ENCODE measurements around the gene ADARB2.
"Not testable (repeated sequence)": the region's sequence is repeated elsewhere in the genome, so short reads cannot be mapped to it uniquely, and the experiment has no call there.

ADARB2 gene

DNA sequence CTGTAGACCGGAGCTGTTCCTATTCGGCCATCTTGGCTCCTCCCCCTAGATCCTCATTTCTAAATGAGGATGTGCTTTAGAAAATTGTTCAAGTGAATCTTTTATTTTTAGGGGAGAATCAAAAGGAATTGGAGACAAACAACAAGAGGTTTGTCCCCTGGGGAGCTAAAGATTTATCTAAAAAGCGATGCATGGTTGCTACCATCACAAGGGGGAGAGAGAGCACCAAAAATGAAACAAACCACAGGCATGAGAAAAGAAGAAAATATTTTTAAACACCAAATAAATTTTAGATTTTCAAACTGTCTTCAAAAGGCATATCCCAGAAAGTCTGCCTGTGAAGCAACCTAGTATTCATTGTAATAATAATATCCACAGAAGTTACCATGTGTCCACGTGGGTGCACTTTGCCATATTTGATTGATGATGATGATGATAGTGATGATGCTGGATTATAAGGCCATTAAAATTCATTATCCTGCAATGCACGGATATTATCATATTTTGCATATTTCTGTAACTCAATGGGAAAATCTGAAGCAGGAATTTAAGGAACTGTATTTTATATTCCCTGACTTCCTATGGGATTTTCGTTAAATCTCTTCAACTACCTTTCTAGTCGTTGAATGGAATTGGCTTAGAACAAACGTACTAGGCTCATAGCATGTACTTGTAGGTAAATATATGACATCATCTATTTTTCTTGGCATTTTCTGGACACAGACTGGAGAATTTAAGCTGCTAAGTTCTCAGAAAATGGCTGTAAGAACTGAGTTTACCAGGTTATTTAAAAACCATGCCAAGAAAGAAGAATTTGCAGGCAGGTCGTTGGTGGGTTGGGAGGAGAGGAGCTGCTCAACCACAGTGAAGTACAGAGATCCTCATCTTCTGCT is 509.6 kb downstream of the ADARB2 start:
- DNase-seq (ENCODE audit: low read depth), result no peak

DNA sequence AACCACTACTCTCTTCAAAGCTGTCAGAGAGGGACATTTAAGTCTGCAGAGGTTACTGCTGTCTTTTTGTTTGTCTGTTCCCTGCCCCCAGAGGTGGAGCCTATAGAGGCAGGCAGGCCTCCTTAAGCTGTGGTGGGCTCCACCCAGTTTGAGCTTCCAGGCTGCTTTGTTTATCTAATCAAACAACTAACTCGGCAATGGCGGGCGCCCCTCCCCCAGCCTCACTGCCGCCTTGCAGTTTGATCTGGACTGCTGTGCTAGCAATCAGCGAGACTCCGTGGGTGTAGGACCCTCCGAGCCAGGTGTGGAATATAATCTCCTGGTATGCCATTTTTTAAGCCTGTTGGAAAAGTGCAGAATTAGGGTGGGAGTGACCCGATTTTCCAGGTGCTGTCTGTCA is 510.4 kb downstream of the ADARB2 start:
- DNase-seq (ENCODE audit: low read depth), result not testable (repeated sequence)

DNA sequence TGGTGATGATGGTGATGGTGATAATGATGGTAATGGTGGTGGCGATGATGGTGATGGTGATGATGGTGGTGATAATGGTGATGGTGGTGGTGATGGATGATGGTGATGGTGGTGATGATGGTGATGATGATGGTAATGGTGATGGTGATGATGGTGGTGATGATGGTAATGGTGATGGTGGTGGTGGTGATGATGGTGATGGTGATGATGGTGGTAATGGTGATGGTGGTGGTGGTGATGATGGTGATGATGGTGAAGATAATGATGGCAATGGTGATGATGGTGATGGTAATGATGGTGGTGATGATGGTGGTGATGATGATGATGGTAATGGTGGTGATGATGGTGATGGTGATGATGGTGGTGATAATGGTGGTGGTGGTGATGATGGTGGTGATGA is 517.5 kb downstream of the ADARB2 start:
- DNase-seq (ENCODE audit: low read depth), result not testable (repeated sequence)

DNA sequence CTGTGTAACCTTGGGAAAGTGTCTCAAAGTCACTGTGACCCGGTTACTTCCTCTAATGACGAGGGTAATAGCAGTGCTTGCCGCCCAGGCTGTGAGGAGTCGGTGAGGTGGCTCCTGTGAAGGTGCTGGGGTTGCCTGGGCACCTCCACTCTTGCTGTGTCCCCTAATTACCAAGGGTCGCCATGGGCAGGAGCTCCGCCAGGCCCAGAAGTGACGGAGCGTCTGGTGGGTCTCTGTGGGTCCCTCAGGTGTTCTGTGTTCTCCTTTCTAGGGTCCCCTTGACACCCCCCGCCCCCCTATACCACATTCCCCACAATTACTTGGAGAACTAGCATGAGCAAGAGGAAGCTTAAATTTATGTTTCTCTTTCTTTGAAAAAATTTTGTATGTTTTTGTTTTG is 519.7 kb downstream of the ADARB2 start:
- DNase-seq (ENCODE audit: low read depth), result no peak

DNA sequence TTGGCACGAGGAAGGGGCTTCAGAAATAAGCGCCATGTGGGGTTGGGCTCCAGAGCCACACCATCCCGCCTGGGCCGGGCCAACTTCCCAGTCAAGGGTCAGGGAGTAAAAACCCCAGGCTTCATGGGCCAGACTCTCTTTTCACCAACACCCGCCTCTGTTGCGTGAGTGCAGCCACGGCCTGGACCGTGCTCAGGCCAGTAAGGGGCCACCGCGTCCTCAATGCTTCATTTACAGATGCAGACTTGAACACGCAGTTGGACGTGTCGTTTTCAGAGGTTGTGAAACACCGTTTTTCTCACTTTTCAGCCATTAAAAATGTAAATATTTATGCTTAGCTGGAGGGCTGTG is 520.1 kb downstream of the ADARB2 start:
- no peak for DNase-seq (ENCODE audit: low read depth)

DNA sequence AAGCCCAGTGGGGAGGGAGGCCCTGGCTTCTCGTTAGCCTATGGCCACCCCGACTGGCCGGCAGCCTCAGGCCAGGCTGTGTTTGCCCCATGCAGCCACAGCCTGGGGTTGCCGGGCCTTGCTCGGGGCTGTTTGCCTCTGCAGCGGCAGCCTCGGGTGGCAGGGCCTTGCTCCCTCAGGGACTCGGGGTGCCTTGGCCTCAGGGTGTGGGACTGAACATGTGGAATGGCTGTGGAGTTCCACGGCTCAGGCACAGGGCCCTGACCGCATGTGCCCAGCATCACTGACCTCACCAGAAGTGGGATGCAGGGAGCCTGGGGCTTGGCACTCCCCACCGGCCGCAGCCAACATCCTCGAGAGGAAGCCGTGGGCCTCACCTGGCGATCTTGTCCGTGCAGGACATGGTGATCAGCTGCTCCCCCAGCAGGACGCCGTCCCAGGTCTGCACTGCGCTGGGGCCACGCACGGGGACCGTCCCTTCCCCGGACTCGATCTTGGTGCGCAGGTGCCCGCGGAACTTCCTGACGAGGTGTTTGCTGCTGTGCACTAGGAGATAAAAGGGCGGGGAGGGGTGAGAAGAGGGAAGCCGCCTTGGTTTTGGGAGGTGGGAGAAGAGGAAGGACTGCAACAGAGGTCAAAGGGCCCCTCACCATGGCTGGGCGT is 520.6 kb downstream of the ADARB2 start:
- DNase-seq (ENCODE audit: low read depth), result no peak

DNA sequence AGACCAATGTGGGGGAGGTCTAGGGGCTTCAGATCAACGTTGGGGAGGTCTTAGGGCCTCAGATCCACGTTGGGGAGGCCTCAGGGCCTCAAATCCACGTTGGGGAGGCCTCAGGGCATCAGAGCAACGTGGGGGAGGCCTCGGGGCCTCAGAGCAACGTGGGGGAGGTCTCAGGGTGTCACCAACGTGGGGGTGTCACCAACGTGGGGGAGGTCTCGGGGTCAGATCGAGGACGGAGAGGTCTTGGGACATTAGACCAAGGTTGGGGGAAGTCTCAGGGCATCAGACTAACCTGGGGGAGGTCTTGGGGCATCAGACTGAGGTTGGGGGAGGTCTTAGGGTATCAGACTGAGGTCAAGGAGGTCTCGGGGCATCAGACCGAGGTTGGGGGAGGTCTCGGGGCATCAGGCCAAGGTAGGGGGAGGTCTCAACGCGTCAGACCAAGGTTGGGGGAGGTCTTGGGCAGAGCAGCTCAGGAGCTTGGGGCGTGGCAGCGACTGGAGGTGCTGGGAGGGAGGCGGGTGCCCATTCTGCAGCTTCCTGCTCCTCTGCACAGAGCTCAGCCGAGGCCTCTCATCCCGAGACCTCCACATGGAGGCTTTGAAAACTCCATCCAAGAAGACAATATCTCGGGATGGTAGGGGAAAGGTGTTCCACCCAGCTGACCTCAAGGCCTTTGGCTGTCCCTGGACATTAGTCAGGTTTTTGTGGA is 521.3 kb downstream of the ADARB2 start:
- DNase-seq (ENCODE audit: low read depth), result no peak

DNA sequence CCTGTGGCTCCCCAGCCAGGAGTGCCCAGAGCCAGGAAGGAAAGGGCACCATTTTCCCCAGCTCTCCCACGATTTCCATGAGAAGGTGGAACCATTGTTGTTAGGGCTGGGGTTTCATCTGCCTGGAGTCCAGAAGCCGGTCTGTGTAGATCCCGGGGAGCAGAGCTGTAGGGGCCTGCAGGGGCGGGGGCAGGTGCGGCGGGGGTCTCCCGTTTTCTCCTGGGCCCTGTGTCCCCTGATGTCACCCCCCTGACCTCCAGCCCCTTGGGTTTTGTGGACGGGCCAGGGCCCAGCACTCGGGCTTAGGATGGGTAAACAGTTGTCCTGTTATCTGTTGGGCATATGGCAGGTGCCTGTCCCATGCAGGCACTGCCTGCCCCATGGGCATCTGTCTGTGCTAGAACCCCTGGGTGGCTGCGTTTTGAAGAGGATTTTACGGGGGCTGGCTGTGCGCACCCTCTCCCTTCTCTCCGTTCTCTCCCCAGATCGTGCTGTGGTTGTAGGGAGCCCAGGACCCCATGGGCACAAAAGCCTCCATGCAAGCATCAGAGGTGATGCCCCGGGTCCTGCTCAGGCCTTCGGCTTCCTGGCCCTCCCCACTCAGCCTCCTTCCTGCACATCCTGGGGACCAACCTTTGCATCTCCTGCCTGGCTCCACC is 522.3 kb downstream of the ADARB2 start:
- DNase-seq (ENCODE audit: low read depth), result no peak

DNA sequence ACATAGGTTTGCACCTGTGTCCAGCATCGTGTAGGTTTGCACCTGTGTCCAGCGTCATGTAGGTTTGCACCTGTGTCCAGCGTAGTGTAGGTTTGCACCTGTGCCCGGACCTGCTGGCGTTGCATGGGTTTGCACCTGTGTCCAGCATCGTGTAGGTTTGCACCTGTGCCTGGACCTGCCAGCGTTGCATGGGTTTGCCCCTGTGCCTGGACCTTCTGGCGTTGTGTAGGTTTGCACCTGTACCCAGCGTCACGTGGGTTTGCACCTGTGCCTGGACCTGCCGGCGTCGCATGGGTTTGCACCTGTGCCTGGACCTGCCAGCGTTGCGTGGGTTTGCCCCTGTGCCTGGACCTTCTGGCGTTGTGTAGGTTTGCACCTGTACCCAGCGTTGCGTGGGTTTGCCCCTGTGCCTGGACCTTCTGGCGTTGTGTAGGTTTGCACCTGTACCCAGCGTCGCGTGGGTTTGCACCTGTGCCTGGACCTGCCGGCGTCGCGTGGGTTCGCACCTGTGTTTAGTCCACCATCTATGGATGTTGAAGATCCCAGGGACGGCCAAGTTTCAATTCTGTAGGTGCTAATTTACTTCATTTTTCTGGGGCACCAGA is 523.2 kb downstream of the ADARB2 start:
- no peak for DNase-seq (ENCODE audit: low read depth)

DNA sequence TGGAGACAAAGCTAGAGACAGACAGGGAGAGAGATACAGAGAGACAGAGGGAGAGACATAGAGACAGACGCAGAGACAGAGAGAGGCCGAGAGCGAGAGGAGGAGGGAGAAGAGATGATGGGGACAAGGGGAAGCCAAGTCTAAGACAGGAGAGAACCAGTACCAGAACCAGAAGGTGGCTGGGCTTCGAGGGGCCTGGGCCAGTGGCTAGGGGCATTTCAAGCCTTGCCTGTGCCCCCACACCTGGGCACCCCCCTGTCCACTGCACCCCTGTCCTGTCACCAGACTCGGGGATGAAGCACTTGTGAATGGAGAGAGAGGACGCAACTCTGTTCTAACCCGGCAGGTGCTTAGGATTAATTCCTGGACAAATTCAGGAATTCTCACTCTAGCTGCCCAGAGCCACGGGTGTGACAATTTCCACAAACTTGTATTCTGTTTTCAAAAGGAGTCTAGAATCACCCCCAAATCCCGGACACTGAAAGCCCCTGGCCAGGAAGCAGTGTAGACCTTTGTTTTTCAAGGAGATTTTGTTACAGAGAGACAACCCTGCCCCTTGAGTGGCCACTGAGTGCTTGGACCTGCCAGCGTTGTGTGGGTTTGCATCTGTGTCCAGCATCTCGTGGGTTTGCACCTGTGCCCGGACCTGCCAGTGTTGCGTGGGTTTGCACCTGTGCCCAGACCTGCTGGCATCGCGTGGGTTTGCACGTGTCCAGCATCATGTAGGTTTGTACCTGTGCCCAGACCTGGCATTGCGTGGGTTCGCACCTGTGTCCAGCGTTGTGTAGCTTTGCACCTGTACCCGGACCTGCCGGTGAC is 523.9 kb downstream of the ADARB2 start:
- DNase-seq (ENCODE audit: low read depth), result no peak

DNA sequence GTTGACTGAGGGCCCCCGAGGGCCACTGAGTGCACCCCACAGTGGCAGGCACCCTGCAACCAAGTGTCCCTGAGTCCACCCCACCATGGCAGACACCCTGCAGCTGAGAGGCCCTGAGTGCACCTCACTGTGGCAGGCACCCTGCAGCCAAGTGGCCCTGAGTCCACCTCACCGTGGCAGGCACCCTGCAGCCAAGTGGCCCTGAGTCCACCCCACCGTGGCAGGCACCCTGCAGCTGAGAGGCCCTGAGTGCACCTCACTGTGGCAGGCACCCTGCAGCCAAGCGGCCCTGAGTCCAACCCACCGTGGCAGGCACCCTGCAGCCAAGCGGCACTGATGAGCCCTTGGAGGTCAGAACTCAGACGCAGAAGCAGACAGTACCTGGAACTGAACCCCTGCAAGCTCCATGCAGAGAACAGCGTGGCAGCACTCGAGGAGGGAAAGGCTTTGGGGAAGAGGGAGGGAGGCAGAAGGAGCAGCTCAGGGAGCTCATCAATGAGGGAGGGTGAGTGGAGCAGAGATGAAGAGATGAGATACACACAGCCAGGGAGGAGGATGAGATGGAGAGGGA is 524.7 kb downstream of the ADARB2 start:
- no peak for DNase-seq (ENCODE audit: low read depth)

DNA sequence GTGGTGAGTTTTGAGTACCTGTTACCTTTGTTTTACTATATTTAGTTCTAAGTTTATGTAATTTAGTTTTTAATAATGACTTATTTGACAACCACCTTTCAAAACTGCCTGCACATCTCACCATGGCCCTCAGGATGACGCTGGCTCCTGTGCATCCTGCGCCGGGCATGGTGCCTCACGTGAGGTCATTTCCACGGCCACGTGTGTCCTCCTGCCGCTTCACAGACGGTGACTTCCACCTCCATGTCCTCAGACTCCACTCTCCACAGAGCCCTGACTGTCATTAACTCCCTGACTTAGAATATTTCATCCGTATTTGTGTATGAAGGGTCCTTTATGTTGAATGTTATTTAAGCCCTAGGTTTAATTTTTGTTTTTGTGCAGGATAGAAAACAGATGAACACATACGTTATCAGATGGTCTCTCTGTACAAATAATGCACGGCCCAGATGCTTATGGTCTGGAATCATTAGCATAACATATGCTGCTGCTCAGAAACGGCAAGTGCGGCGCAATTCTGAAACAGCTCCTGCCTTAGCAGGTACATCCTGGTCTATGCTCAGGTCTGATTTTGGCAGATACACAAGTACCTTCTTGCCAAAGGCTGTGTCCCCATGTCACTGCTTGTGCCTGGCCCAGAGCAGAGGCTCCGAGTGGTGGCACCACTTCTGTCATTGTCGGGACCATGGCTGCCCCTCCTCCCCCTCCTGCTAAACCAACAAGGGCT is 525.3 kb downstream of the ADARB2 start:
- DNase-seq (ENCODE audit: low read depth), result no peak

DNA sequence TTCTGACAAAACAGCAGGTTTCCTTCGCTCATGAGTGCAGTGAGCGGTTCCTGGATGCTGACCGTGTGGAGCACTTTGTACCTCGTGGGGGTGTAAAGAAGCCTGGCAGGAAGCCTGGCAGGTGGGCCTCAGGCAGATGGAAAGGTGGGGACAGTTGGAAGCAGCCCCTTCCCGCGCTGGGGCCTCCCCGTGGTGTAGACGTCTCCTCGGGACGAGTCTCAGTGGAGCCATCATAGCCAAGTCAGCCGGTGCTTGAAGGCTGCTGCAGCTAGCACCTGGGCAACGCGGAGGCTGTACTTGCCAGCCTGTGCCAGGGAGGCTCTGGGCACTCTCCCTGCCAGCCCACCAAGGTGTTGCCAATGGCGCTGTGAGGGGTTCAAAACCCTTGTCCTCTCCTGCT is 526.7 kb downstream of the ADARB2 start:
- DNase-seq (ENCODE audit: low read depth), result no peak

DNA sequence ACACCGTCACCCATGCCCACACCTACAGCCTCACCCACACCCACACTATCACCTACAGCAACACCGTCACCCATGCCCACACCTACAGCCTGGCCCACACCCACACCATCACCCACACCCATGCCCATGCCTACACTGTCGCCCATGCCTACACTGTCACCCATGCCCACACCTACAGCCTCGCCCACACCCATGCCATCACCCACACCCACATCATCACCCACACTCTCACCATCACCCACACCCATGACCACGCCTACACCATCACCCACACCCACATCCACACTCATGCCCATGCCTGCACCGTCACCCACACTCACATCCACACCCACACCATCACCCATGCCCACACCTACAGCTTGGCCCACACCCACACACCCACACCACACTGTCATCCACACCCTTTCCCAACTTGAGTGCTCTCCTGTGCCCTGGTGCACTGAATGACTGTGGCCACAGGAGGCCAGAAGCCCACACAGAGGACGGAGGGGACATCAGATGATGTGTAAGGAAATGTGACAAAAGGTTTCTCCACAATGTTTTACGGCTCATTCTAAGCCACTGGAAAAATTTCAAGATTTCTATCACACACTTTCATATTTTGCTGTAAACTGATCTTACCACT is 527.9 kb downstream of the ADARB2 start:
- DNase-seq (ENCODE audit: low read depth), result no peak

DNA sequence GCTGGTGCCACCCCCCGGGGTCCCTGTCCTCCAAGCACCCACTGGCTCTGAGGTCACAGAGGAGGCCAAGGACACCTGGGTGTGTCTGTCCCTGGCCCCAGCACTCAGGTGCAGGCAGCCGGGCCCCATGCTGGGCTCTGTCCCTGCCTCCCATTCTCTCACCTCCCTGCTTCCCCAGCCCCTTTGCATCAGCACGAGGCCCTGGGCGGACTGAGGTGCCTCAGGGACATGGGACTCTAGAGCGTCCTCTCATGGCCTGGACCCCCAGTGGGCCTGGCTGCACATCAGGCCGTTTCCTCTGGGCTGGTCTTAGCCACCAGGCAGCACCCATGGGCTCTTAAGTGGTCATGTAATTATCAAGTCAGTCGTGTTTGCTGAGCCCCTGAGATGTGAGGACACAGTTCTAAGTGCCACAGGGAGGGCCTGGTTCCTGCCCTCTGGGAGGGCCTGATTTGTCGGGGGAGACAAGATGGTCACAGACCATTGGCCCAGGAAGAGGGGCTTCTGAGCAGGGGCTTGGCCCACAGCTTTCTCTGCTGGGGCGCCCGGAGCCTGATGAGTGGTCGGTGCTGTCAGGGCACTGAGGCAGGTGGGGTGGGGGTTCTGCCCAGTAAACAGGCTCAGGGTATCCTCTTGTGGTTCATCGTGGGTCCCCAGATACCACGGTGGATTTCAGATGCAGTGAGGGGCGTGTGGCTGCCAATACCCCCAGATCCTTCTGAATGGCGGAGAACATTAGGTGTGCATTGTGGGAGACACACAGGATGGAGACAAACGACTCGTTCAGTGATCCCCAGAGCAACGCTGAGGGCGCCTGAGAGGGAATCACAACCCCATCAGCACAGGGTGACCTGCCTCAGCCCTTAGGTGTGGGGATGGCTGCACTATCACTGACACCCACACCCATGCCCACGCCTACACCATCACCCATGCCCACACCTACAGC is 528.7 kb downstream of the ADARB2 start:
- DNase-seq (ENCODE audit: low read depth), result no peak

DNA sequence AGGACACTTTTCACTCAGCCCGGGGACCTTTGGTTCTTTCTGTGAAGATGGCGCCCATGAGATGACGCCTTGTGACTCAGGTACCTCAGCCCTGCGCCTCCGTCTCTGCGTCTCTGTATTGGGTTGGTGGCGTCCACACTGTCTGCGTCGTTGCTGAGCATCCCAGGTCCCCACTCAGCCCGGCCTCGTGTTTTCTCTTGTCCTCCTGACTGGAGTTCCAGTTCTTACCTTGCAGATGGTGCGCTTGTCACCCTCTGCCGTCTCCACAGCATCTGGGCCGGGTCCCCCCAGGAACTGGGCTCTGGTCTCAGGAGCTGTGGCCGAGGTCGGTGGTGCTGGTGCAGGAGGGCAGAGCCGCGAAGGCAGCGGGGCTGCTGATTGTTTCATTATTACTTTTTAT is 530.7 kb downstream of the ADARB2 start:
- no peak for DNase-seq (ENCODE audit: low read depth)

DNA sequence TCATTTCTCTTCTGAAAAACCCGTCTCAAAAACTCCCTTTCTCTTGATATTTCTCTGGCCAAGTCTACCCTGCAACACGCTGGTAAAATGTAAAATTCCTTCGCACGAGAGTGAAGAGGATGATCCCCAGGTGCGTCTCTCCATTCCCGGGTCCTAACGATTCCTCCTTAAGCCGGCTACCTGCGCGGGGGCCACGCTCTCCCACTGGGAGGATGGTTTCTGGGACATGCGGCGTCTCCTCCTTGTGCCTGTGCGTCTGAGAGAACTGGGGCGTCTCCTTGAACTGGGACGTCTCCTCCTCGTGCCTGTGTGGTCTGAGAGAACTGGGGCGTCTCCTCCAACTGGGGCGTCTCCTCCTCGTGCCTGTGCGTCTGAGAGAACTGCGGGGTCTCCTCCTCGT is 531.2 kb downstream of the ADARB2 start:
- no peak for DNase-seq (ENCODE audit: low read depth)

DNA sequence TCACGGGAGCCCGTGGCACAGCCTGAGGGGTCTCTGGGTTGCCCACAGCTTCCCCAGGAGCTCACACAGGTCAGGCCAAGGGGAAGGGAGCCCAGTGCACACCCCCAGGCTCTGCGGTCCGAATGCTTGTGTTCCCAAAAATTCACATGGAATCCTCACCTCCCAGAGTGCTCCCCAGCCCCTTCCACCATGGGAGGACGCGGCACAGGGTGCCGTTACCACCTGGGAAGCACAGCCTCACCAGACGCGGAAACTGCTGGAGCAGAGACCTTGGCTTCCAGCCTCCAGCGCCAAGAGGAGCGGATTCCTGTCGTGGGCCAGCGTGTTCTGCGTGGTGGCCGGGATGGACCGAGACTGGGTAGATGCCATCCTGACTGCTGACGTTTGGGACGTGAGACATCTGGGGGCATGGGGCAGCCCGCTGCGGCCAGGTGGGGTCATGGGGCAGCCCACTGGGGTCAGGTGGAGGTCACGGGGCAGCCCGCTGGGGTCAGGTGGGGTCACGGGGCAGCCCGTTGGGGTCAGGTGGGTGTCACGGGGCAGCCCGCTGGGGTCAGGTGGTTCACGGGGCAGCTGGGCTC is 531.8 kb downstream of the ADARB2 start:
- DNase-seq (ENCODE audit: low read depth), result no peak

All from activated gamma-delta T cell treated with anti-CD3 and anti-CD28 coated beads, Interleukin-2, amount 50 U/mL, for 16 hours (primary cell).